GM18505 (cell line): Measurements from ENCODE around the gene ERMP1.

ENCODE experiments used
- ATAC-seq: cut with Tn5 transposase; IDR thresholded peaks from one replicate; pipeline ENCODE4 v1.9.1; 2021; ENCODE audit not compliant: unreplicated experiment
- POLR2A ChIP-seq: IDR thresholded peaks from 4 replicates; pipeline ENCODE4 v1.6.1; 2011; ENCODE audit warnings: borderline replicate concordance; ENCODE audit not compliant: insufficient read depth, insufficient read length; ENCODE audit errors: extremely low read depth

Gene ERMP1

DNA sequence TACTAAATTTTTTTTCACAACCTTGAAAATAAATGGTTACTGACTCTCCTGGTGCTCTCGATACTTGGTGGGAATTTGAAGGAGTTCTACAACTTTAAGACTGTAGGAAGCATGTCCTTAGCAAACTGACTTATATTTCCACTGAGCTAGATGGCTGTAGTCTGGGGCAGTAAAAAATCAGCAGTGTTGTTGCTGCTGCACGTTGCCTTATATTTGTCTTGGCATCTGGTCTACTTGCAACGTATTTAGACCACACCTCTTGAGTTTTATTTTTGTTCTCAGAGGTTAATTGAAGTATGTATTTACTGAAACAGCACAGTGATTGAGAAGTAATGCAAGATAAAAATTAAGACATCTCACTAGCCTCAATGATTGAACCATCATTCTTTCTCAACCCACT lies 76.3 kb downstream of the ERMP1 start:
- TF ChIP-seq POLR2A: no peak
- no peak for ATAC-seq

DNA sequence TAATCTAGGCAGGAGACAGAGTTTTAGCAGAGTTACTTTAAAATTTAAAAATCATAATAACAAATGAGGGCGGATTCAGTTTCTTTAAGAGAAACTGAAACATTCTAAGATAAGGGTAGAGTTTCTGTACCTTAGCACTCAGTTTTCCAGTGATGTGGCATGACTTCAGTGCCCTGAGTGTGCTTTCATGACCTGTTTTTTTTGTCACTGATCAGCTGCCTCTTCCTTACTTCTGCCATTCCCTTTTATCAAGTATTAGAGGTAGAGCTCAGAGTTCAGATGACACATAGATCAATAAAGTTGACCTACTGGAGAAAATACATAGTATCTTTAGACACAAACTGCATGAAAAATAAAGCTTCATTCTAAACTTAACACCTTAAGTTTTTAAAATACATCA lies 82.3 kb downstream of the ERMP1 start:
- no peak for ATAC-seq
- TF ChIP-seq POLR2A: no peak

DNA sequence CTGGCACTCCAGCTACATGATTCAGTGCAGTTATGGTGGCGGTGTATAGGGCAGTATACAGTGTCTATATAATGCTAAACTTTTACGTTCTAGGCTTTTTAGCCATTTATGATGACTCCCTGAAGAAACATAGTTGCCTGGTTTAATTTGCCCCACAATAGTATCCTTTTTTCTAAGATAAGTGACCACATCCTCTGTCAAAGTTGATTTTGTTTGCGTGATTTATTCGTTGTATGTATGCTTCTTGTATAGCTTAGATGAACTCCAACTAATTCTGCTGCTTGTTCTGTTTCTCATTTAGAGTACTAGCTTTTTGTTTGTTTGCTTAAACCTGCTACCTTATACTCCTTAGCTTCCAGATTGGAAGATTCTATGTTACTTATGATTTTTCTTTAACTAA lies 83.6 kb downstream of the ERMP1 start:
- no peak for TF ChIP-seq POLR2A
- no peak for ATAC-seq

DNA sequence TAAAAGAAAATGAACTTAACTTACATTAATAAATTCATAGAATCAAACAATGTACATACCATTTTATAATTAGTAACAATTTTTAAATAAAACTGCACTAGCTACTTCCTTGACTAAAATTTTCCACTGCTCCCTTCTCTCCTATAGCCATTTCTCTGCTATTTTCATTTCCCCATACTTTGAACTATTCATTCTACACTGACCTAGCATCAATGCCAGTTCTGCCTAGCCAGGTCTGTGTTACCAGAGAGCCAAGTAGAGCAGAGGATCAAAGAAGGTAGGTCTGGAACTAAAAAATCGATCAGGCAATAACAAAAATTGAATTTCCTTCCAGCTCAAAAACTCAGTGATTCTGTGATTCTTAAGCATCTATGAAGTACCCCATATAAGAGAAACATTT lies 84.5 kb downstream of the ERMP1 start:
- ATAC-seq: no peak

DNA sequence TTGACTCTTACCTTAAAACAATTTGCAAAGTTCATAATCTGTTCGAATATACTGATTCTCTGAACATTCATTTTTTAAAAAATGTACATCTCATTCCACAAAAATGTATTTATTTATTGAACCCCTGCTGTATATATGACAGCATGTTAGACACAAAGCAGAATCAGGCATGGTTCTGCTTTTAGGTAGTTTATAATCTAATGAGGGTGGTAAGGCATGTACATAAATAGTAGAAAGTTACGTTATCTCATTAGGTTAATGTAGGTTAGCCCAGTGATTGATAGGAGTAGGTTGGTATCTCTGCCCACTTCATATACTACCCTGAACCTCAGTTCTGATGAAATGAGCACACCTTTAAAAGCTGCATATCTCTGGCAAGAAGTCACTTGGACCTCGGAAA lies 89.8 kb downstream of the ERMP1 start:
- no peak for ATAC-seq
- TF ChIP-seq POLR2A: no peak

More for the DNA sequence above, 84.5 kb downstream of the ERMP1 start:
- TF ChIP-seq POLR2A: no peak

DNA sequence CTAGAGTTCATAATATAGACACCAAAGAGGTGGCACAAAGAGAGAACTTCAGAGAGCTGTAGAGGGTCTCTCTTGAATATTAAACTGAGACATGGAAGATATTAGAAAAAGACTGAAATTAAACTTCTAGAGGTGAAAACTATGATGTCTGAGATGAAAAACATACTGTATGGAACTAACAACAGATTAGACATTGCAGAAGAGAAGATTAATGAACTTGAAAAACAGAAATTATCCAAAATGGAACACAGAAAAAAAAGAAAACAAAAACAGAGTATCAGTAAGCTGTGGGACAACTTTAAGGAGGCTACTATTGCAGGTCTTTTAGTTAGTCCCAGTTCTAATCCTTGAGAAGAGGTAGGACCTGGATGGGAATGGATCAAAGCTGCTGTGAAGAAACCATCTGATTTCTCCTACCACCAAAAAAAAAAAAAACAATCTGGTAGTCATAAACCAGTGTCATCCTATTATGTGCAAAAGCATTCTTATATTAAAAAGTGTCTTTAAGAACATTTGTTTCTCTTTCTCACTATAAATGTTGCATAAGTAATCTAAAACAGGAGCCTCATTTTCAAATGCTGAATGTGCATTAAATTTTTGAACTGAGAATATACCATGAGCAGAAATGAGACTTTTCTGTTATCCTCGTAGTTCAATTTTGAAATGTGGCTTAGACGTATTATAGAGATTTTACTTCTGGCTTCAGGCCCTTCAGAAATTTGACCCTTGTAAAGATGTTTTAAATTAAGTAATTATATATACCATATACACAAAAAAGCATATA lies 96.2 kb downstream of the ERMP1 start:
- no peak for ATAC-seq
- TF ChIP-seq POLR2A: no peak

DNA sequence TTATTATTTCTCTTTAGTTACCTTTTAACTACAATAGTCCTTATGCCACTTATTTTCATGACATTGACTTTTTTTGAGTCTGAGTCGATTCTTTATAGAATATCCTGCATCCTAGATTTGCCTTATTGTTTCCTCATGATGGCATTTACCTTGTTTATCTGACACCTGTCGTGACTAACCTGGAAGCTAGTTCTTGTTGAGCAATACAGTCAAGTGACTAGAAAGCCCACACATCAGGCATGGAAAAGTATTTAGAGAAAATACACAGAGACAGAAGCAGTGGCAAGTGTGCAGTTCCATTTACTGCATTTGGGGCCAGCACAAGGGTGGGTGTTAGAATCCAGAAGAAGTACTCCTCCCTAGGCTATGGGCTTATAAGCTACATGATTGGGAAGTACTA lies 97.8 kb downstream of the ERMP1 start:
- ATAC-seq: no peak
- no peak for TF ChIP-seq POLR2A
